Stomach (tissue), 4 donors: ENCODE data around the gene RERE.

ENCODE experiments used
- POLR2A ChIP-seq, 4 donors: fragments of 450-650 bp; IDR thresholded peaks; one replicate each; pipeline ENCODE4 v1.6.1; 2016; ENCODE audit warnings: antibody characterized with exemption in 4 of 4, control low read depth in 2 of 4, mild to moderate bottlenecking in 1 of 4, moderate library complexity in 1 of 4
- POLR2AphosphoS5 ChIP-seq, 3 donors: sonication (generic); formaldehyde crosslinking; IDR thresholded peaks; one replicate each; pipeline ENCODE4 v1.6.1; 2016; ENCODE audit warnings: antibody characterized with exemption in 3 of 3
- TF ChIP-seq, protein P1 (sequence below), 7 experiments: fragments of 450-650 bp in 4 of 7; fragments of 200-600 bp in 3 of 7; sonication (generic) in 3 of 7; IDR thresholded peaks; one replicate each; pipeline ENCODE4 v1.5.1; 2016 to 2019; ENCODE audit warnings: antibody characterized with exemption in 7 of 7, control low read depth in 2 of 7, mild to moderate bottlenecking in 1 of 7

DNA sequence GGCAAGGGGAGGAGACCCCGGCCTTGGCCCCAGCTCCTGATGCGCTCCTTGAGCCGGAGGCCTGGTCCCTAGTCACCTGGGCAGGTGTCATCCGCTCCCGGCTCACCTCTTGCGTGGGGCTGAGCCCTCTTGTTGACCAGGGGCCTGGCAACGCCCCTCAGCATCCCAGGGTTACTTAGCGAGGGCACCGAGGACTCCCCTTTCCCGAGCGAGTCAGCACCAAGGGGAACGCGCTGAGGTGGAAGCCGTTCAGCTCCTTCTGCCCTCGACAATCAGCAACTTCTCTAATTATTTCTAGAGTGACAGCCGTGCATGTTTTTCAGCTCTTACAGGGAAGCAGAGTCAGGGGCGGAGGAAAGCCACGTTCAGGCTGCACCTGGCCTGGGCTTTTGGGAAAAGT is 499.0 kb downstream of the RERE start:
- TF ChIP-seq, protein P1, sequence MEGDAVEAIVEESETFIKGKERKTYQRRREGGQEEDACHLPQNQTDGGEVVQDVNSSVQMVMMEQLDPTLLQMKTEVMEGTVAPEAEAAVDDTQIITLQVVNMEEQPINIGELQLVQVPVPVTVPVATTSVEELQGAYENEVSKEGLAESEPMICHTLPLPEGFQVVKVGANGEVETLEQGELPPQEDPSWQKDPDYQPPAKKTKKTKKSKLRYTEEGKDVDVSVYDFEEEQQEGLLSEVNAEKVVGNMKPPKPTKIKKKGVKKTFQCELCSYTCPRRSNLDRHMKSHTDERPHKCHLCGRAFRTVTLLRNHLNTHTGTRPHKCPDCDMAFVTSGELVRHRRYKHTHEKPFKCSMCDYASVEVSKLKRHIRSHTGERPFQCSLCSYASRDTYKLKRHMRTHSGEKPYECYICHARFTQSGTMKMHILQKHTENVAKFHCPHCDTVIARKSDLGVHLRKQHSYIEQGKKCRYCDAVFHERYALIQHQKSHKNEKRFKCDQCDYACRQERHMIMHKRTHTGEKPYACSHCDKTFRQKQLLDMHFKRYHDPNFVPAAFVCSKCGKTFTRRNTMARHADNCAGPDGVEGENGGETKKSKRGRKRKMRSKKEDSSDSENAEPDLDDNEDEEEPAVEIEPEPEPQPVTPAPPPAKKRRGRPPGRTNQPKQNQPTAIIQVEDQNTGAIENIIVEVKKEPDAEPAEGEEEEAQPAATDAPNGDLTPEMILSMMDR (IDR thresholded peaks at IDR 0.05), result no peak
- TF ChIP-seq POLR2AphosphoS5 (IDR thresholded peaks at IDR 0.05), result no peak
- TF ChIP-seq POLR2A (IDR thresholded peaks at IDR 0.05), result no peak
